PC-9 (cell line): ENCODE measurements around the gene LSM12. TPM values are rescaled to one million over a fixed set of nuclear protein-coding genes. Genes with fewer than 3 reads are reported as not detected.

ENCODE experiments used
- BruUV-seq: library from RNA; stranded (reverse); fragments of 400-500 nt; replicated peaks from 2 replicates; lab custom pipeline; 2021; lab: Mats Ljungman, UMichigan
- CTCF ChIA-PET: fragments of 300-600 bp; sonication (Branson Sonifier 250); formaldehyde crosslinking; loops from one replicate; lab custom pipeline; 2022; ENCODE audit warnings: antibody characterized with exemption; lab: Charles Lee
- POLR2A ChIA-PET: fragments of 300-600 bp; sonication (Branson Sonifier 250); formaldehyde crosslinking; loops from one replicate; lab custom pipeline; 2022; ENCODE audit warnings: antibody characterized with exemption; ENCODE audit not compliant: unreplicated experiment; lab: Charles Lee
- DNase-seq, 2 experiments: peaks; one replicate each; pipeline versions ENCODE4 v3.0.0 to v3.0.0-alpha.2; 2015 to 2022; ENCODE audit warnings: mixed read lengths in 1 of 2
- H2AFZ ChIP-seq: fragments of 200-600 bp; sonication (generic); 2 replicates; pipeline ENCODE4 v1.8.1; 2017; ENCODE audit warnings: antibody characterized with exemption
- H3F3A ChIP-seq: fragments of 200-600 bp; sonication (generic); 2 replicates; pipeline ENCODE4 v1.8.1; 2017; ENCODE audit warnings: antibody characterized with exemption, mild to moderate bottlenecking, low read depth; ENCODE audit not compliant: insufficient read depth
- H3K27ac ChIP-seq: fragments of 200-600 bp; sonication (generic); 2 replicates; pipeline ENCODE4 v1.6.1; 2016; ENCODE audit warnings: mixed run types
- H3K27me3 ChIP-seq: fragments of 200-600 bp; sonication (generic); 2 replicates; pipeline ENCODE4 v1.6.1; 2016; ENCODE audit warnings: low read depth, mixed run types; ENCODE audit not compliant: insufficient read depth
- H3K36me3 ChIP-seq: fragments of 200-600 bp; sonication (generic); 2 replicates; pipeline ENCODE4 v1.6.1; 2016; ENCODE audit warnings: low read depth, mixed run types
- H3K4me1 ChIP-seq: fragments of 200-600 bp; sonication (generic); replicated peaks from 2 replicates; pipeline ENCODE4 v1.6.1; 2016; ENCODE audit warnings: mixed run types; ENCODE audit not compliant: insufficient read depth
- H3K4me2 ChIP-seq: fragments of 200-600 bp; sonication (generic); 2 replicates; pipeline ENCODE4 v1.6.1; 2017; ENCODE audit warnings: mixed run types
- H3K4me3 ChIP-seq: fragments of 200-600 bp; sonication (generic); 2 replicates; pipeline ENCODE4 v1.6.1; 2016; ENCODE audit warnings: mixed run types
- H3K79me2 ChIP-seq: fragments of 200-600 bp; sonication (generic); 2 replicates; pipeline ENCODE4 v1.6.1; 2017; ENCODE audit warnings: low read depth, mixed run types
- H3K9me2 ChIP-seq: fragments of 200-600 bp; sonication (generic); 2 replicates; pipeline ENCODE4 v1.8.1; 2017; ENCODE audit warnings: mild to moderate bottlenecking; ENCODE audit not compliant: insufficient read depth
- H3K9me3 ChIP-seq: fragments of 200-600 bp; sonication (generic); 2 replicates; pipeline ENCODE4 v1.8.1; 2016; ENCODE audit warnings: low read depth; ENCODE audit not compliant: insufficient read depth
- H4K20me1 ChIP-seq: fragments of 200-600 bp; sonication (generic); 2 replicates; pipeline ENCODE4 v1.8.1; 2017; ENCODE audit not compliant: insufficient read depth
- CTCF ChIP-seq: fragments of 200-600 bp; sonication (generic); conservative IDR thresholded peaks from 2 replicates; pipeline ENCODE4 v1.6.1; 2017; ENCODE audit warnings: mixed run types, antibody characterized with exemption, mild to moderate bottlenecking, moderate library complexity
- EZH2 ChIP-seq: fragments of 200-600 bp; sonication (generic); IDR thresholded peaks from 2 replicates; pipeline ENCODE4 v1.8.0; 2017; ENCODE audit warnings: antibody characterized with exemption, low read depth
- intact Hi-C: fragments of 100-400 bp; cut with micrococcal nuclease; formaldehyde crosslinking; loops from one replicate; pipeline ENCODE4 v1.10.0; 2022; ENCODE audit not compliant: unreplicated experiment
- total RNA-seq: library from RNA; stranded (reverse); gene quantifications from 2 replicates; pipeline ENCODE4 v1.2.3, GENCODE V29; 2021

LSM12 gene
- total RNA-seq, 1 experiment from 2014 or later, result 62.7 TPM

DNA sequence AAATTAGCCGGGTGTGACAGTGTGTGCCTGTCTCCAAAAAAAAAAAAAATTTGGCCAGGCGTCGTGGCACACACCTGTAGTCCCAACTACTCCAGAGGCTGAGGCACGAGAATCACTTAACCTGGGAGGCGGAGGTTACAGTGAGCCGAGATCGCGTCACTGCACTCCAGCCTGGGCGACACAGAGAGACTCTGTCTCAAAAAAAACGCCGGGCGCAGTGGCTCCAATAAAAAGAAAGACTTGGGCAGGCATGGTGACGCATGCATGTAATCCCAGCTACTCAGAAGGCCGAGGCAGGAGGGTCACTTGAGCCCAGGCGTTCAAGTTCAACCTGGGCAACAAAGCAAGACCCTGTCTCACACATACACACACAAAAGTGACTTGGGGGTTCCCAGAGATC lies 3.6 kb downstream of the LSM12 start:
- H3K9me3 ChIP-seq, result no peaks in the 10 kb centered on the region
- H3K4me3 ChIP-seq, result no peak overlapping the region
- H3K36me3 ChIP-seq, result peaks cover 34% of the 10 kb centered on the region
- DNase-seq, result no peak
- H4K20me1 ChIP-seq, result peaks cover 55% of the 10 kb centered on the region
- no peaks in the 10 kb centered on the region for H3K27me3 ChIP-seq
- POLR2A ChIA-PET, result no interaction called here
- H3K4me1 ChIP-seq, result peaks cover 22% of the 10 kb centered on the region
- intact Hi-C loops, result no loop called here
- peaks cover 58% of the 10 kb centered on the region; the same call in 1 of the 2 replicates for H3F3A ChIP-seq
- H3K9me2 ChIP-seq, result no peaks in the 10 kb centered on the region
- H3K27ac ChIP-seq, result no peak overlapping the region
- no TSS peak for BruUV-seq
- no peak for TF ChIP-seq EZH2
- no peak for TF ChIP-seq CTCF
- H2AFZ ChIP-seq, result no peak overlapping the region
- H3K4me2 ChIP-seq, result no peak overlapping the region
- CTCF ChIA-PET, result no interaction called here
- peaks cover 85% of the 10 kb centered on the region for H3K79me2 ChIP-seq

GRCh38 chr17:44061446-44061845 lies 5.0 kb downstream of the LSM12 start:
- H3K9me2 ChIP-seq, result no peaks in the 10 kb centered on the region
- intact Hi-C loops, result no loop called here
- H4K20me1 ChIP-seq, result peaks cover 56% of the 10 kb centered on the region
- BruUV-seq, result no TSS peak
- H3K27me3 ChIP-seq, result no peaks in the 10 kb centered on the region
- no peak overlapping the region for H3K27ac ChIP-seq
- no peak for DNase-seq
- no peaks in the 10 kb centered on the region for H3K9me3 ChIP-seq
- no peak overlapping the region for H3K4me3 ChIP-seq
- CTCF ChIA-PET, result interaction anchor here (0.6 to 1.6 kb wide), 5 partner anchors 23 to 671 kb away, joined by 3 to 8 read pairs (median 4); no protein-coding TSS in a partner anchor
- peaks cover 37% of the 10 kb centered on the region for H3K36me3 ChIP-seq
- POLR2A ChIA-PET, result interaction anchor here (0.6 kb wide), 1 partner anchor 386 kb away, joined by 7 read pairs; no protein-coding TSS in a partner anchor
- H3K4me2 ChIP-seq, result no peak overlapping the region
- no peak for TF ChIP-seq EZH2
- no peak for TF ChIP-seq CTCF
- H3K79me2 ChIP-seq, result peaks cover 94% of the 10 kb centered on the region
- H3K4me1 ChIP-seq, result peaks cover 12% of the 10 kb centered on the region; the same call in 1 of the 2 replicates
- no peak overlapping the region for H2AFZ ChIP-seq
- peaks cover 52% of the 10 kb centered on the region; the same call in 1 of the 2 replicates for H3F3A ChIP-seq

DNA sequence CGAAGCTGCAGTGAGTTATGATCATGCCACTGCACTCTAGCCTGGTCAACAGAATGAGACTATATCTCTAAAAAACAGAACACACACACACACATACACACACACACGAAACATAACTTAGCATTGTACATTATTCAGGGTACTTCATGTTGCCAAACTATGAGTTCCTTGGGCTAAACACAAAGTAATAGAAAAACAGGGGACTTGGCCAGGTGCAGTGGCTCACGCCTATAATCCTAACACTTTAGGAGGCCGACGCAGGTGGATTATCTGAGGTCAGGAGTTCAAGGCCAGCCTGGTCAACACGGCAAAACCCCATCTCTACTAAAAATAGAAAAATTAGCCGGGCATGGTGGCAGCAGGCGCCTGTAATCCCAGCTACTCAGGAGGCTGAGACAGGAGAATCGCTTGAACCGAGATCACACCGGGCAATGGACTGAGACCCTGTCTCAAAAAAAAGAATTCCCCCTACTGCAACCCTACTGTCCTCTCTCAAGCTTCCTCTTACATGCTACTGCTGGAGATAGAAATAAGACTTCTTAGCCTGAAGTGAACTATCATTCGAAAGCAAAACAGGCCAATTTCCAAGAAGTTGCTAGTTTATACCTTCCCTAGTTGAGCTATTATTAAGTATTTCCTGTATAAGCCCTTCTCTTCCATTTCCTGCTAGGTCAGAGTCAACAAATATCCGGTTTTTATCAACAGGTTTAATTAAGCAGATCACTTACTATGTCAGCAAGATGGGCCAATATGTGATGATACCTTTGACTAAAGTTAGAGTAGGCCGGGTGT lies 7.2 kb downstream of the LSM12 start:
- H3K36me3 ChIP-seq, result peaks cover 42% of the 10 kb centered on the region
- peaks cover 66% of the 10 kb centered on the region for H4K20me1 ChIP-seq
- no peak for TF ChIP-seq CTCF
- no peak for TF ChIP-seq EZH2
- H3F3A ChIP-seq, result peaks cover 42% of the 10 kb centered on the region
- no peak overlapping the region for H2AFZ ChIP-seq
- no peaks in the 10 kb centered on the region for H3K9me2 ChIP-seq
- intact Hi-C loops, result no loop called here
- H3K4me3 ChIP-seq, result no peak overlapping the region
- BruUV-seq, result no TSS peak
- H3K79me2 ChIP-seq, result peaks cover 91% of the 10 kb centered on the region
- H3K9me3 ChIP-seq, result no peaks in the 10 kb centered on the region
- no peaks in the 10 kb centered on the region for H3K27me3 ChIP-seq
- ChIA-PET CTCF (interaction anchor here (0.5 kb wide), 1 partner anchor 578 kb away, joined by 4 read pairs; no protein-coding TSS in a partner anchor), POLR2A (no interaction called here)
- no peak for DNase-seq
- no peak overlapping the region for H3K4me2 ChIP-seq
- peaks cover 5% of the 10 kb centered on the region; the same call in 1 of the 2 replicates for H3K4me1 ChIP-seq
- no peak overlapping the region for H3K27ac ChIP-seq
